ENCODE measurements around the gene ATF7IP2.
"Not testable (repeated sequence)": the region's sequence is repeated elsewhere in the genome, so short reads cannot be mapped to it uniquely, and the experiment has no call there.

ATF7IP2 gene

GRCh38 chr16:10452208-10453158, 66.6 kb downstream of the ATF7IP2 start:
- not testable (repeated sequence) for DNase-seq (ENCODE audit: low read depth)

- no peak for DNase-seq (ENCODE audit: low read depth)
Observed at GRCh38 chr16:10453159-10453510, 67.3 kb downstream of the ATF7IP2 start.

- DNase-seq (ENCODE audit: low read depth) = peak; percentile 41
Observed at GRCh38 chr16:10465821-10466220, 80.0 kb downstream of the ATF7IP2 start.

GRCh38 chr16:10466313-10466712, 80.5 kb downstream of the ATF7IP2 start:
- no peak for DNase-seq (ENCODE audit: low read depth)

DNA sequence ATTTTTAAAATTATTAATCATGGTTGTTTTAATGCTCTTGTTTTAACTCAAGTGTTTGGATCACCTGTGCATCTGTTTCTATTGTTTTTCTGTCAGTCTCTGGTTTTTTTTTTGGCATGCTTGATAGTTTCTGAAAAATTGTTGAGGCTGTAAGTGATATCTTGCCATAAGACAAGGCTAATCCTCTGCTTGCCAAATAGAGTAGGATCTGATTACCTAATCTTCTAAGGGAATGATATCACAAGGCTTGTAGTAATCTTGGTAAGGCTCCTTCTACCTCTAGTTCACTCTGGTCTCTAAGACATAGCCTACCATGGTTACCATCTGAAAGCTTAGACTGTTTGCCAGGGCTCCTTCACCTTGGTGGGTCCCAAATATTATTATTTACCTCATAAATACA, 81.0 kb downstream of the ATF7IP2 start:
- DNase-seq (ENCODE audit: low read depth) = peak; percentile 68

GRCh38 chr16:10476636-10477035, 90.8 kb downstream of the ATF7IP2 start:
- not testable (repeated sequence) for DNase-seq (ENCODE audit: low read depth)

DNA sequence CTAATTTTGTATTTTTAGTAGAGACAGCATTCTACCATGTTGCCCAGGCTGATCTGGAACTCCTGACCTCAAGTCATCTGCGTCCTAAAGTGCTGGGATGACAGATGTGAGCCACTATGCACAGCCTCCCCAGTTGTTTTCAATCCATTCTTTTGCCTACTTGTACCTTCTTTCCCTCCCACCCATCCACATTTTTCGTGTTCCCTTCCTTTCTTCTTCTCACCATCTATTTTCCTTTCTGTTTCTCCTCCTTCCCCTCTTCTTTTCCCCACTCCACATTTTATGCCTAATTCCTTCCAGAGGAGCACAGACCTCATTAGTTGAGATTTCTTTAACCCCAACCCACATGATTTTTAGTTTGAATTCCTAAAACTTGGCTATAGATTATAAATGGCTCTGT, 94.3 kb downstream of the ATF7IP2 start:
- no peak for DNase-seq (ENCODE audit: low read depth)

- DNase-seq (ENCODE audit: low read depth) = no peak
Observed at GRCh38 chr16:10485159-10485558, 99.3 kb downstream of the ATF7IP2 start.

DNA sequence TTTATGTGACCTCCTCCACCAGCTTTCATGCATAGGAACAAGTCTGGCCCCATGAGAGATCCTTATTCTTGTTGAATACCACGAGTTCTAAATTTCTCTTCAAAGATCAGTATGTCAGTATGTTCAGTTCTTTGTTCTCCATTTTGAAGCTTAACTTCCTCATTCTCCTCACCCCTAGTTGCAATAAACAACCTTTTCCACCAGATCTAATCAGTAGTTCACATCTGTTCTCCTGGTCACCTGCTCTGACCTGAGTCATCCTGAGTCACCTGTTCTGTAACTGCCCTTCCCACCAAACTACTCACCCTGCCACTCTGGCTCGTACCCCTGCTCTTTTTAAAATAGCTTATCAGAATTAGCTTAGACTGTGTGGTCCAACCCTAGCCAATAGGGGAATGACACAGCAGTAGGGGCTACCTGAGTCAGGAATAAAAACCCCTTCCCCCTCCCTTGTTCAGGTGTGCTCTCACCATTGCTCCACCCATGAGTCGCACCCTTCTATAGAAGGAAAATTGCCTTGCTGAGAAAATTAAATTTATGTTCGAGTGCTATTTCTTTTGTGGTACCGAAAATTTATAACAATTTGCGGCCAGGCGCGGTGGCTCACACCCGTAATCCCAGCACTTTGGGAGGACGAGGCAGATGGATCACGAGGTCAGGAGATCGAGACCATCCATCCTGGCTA, 100.0 kb downstream of the ATF7IP2 start:
- no peak for DNase-seq (ENCODE audit: low read depth)

GRCh38 chr16:10490141-10490540, 104.3 kb downstream of the ATF7IP2 start:
- no peak for DNase-seq (ENCODE audit: low read depth)

DNA sequence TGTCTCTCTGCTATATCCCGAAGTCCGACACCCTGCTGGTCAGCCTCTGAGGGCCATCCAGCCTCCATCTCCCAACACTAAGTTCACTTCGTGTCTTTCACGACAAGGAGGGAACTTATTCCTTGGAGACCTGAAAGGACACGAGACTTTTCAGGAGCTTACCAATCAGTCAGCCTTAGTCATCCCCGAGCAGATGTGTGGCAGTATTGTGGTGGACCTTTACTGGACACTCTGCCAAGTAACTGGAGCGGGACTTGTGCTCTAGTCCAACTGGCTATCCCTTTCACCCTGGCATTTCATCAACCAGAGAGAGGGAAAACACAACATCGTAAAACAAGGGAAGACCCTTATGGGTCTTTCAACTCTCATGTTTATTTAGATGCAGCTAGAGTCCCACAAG, 107.4 kb downstream of the ATF7IP2 start:
- DNase-seq (ENCODE audit: low read depth) = no peak

GRCh38 chr16:10494343-10495030, 108.6 kb downstream of the ATF7IP2 start:
- no peak for DNase-seq (ENCODE audit: low read depth)

- DNase-seq (ENCODE audit: low read depth) = no peak
Observed at GRCh38 chr16:10495031-10495345, 109.1 kb downstream of the ATF7IP2 start.

DNA sequence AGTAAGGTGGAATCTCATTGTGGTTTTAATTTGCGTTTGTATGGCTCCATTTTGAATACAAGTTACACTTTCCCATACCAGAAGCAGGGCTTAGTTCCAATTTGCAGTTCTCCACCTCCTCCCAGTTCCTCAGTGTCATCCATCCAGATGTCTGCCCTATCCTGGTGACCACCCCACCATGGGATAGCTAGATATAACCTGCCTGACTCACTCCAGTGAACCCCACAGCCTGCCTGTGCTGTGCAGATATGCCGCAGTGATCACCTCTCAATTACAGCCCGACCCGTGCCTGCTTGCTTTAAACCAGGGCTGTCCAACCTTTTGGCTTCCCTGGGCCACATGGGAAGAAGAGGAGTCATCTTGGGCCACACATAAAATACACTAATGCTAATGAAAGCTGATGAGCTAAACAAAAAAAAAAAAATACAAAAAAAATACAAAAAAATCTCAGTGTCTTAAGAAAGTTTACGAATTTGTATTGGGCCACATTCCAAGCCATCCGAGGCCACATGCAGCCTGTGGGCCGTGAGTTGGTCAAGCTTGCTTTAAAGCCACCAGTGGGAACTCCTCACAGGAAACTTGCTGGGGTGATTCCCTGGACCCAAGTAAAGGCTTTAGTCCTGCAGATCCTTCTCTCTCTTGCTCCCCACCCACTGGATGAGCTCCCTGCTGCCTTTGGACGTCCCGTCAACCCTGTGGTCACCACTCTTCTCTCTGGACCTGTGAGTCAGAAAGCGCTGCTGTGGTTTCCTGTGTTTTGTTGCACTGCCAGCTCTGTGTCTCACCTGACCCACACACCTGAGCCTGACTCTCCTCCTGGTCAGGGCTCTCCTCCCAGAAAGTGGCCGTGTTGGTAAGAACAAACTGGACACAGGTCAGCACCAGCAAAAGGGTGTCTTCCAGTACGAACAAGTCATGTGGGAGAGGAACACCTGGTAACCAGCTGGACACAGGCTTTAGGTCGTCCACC, 111.6 kb downstream of the ATF7IP2 start:
- DNase-seq (ENCODE audit: low read depth) = no peak

- no peak for DNase-seq (ENCODE audit: low read depth)
Observed at GRCh38 chr16:10500582-10500981, 114.7 kb downstream of the ATF7IP2 start.

- no peak for DNase-seq (ENCODE audit: low read depth)
Observed at GRCh38 chr16:10501016-10501607, 115.3 kb downstream of the ATF7IP2 start.

DNA sequence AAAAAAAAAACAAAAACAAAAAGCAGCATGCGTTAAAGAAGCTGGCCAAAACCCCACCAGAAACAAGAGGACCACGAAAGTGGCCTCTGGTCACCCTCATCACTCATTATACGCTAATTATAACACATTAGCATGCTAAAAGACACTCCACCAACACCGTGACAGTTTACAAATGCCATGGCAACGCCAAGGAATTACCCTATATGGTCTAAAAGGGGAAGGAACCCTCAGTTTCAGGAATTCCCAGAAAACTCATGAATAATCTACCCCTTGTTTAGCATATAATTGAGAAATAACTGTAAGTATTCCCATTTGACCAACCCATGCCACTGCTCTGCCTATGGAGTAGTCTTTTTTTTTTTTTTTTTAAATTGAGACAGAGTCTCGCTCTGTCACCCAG, 116.9 kb downstream of the ATF7IP2 start:
- no peak for DNase-seq (ENCODE audit: low read depth)

DNA sequence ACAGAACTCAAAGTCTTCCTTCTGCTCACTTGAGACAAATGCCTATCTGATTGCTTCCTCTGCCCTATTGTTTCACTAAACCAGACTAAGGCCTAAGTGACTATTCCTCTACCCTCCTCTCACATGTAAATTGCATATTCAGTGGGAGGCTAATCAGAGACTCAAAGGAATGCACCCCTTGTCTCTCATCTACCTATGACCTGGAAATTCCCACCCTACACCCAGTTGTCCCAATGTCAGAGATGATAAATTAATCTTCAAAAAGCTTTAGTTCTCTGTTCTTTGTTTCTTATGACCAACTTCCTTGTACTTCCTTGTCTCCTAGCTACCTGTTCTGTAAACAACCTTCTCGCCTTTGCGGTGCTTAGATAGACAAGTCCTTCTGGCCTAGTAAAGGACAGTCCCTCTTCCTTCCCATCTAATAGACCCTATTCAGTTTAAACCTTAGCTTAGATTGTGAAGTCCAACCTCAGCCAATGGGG, 118.6 kb downstream of the ATF7IP2 start:
- DNase-seq (ENCODE audit: low read depth) = no peak

GRCh38 chr16:10505286-10505685, 119.4 kb downstream of the ATF7IP2 start:
- not testable (repeated sequence) for DNase-seq (ENCODE audit: low read depth)

GRCh38 chr16:10509534-10510025, 123.7 kb downstream of the ATF7IP2 start:
- peak; percentile 82 for DNase-seq (ENCODE audit: low read depth)

DNA sequence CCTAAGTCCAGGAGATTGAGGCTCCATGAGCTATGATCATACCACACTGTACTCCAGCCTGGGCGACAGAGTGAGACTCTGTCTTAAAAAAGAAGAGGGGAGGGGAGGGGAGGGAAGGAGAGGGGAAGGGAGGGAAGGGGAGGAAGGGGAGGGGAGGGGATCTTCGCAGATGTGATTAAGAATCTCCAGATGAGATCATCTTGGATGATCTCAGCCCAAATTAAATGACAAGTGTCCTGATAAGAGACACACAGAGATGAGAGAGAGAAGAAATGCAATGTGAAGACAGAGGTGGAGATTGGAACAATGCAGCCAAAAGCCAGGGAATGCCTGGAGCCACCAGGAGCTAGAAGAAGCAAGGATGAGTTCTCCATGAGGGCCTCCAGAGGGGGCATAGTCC, 124.4 kb downstream of the ATF7IP2 start:
- no peak for DNase-seq (ENCODE audit: low read depth)
